Measurements from ENCODE around the gene TOLLIP.

Gene TOLLIP

DNA sequence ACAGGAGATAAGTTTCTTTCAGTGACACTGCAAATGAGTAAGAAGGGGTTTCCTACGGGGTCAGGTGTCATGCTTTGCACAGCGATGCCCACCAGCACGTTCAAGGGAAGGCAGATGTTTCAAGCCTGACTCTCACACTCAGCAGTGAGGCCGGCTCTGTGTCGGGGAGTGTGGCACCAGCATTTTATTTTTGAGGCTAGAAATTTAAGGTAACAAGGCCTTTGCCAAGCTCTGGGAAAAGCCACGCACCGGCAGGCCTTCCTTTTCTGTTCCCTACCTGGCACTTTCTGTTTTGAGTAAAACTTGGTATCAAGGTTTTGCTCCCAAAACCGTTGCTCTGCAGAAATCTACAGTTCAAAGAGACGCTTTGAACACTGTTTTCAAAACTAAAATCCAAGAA, 38.0 kb downstream of the TOLLIP start:
- TF ChIP-seq, protein P1, sequence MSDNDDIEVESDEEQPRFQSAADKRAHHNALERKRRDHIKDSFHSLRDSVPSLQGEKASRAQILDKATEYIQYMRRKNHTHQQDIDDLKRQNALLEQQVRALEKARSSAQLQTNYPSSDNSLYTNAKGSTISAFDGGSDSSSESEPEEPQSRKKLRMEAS (IDR thresholded peaks at IDR 0.05), result peak; percentile 3
- TF ChIP-seq TCF12 (IDR thresholded peaks at IDR 0.05; ENCODE audit: low read depth), result no peak

DNA sequence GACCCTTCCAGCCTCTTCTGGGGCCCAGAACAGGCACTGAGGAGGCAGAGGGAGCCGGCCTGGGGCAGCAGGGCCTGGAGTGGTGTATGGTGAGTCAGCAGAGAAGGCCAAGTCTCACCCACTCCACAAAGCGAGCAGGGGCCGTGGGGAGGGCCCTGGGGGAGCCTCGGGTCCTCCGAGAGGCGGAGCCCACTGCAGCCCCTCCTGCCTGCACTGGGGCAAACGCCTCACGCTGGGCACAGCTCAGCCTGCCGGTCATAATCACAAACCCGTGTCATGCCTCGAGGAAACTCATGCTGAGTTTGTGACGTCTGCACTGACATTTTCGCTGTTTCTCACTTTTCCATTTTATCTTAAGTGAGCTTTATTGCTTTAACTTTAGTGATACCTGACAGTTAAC, 38.4 kb downstream of the TOLLIP start:
- TF ChIP-seq, protein P1 (IDR thresholded peaks at IDR 0.05), result peak; percentile 81
- no peak for TF ChIP-seq NFIC (IDR thresholded peaks at IDR 0.05)
- peak; percentile 54 for TF ChIP-seq ZBTB7A (IDR thresholded peaks at IDR 0.05; ENCODE audit: low read depth)

- TF ChIP-seq EP300 (IDR thresholded peaks at IDR 0.05; ENCODE audit: borderline replicate concordance) (no peak), CREB1 (IDR thresholded peaks at IDR 0.05; ENCODE audit: low read depth) (no peak), TCF12 (IDR thresholded peaks at IDR 0.05; ENCODE audit: low read depth) (no peak), EGR1 (IDR thresholded peaks at IDR 0.05) (no peak), RAD21 (IDR thresholded peaks at IDR 0.05; ENCODE audit: low read depth) (no peak), TAF1 (IDR thresholded peaks at IDR 0.05; ENCODE audit: low read depth) (no peak), USF1 (IDR thresholded peaks at IDR 0.05) (no peak), FOXM1 (IDR thresholded peaks at IDR 0.05; ENCODE audit: borderline replicate concordance, low read depth) (no peak), REST (IDR thresholded peaks at IDR 0.05; ENCODE audit: low read depth) (no peak), TEAD4 (IDR thresholded peaks at IDR 0.05) (no peak), YY1 (IDR thresholded peaks at IDR 0.05; ENCODE audit: low read depth) (no peak), NFIC (IDR thresholded peaks at IDR 0.05) (no peak), ZBTB7A (IDR thresholded peaks at IDR 0.05; ENCODE audit: low read depth) (no peak), CEBPB (IDR thresholded peaks at IDR 0.05) (no peak)
- TF ChIP-seq, protein P1 (IDR thresholded peaks at IDR 0.05), result no peak
These were observed 39.0 kb downstream of the TOLLIP start for GRCh38 chr11:1270476-1270875.

DNA sequence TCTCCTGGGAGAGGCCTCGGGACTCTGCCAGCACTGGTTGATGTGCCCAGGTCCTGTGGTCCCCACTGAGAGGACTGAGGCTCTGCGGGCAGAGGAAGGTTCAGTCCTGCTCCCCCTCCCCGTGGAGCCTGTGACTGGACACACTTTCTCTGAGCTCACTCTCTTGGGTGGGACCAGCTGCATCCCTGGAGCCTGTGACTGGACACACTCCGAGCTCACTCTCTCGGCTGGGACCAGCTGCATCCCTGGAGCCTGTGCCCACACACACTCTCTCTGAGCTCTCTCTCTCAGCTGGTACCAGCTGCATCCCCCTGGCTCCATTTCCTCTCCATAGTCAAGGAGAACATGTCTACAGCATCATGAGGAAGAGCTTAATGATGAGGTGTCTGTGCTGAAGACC, 39.5 kb downstream of the TOLLIP start:
- TF ChIP-seq CREB1 (IDR thresholded peaks at IDR 0.05; ENCODE audit: low read depth) (no peak), ZBTB7A (IDR thresholded peaks at IDR 0.05; ENCODE audit: low read depth) (no peak), TEAD4 (IDR thresholded peaks at IDR 0.05) (no peak), CEBPB (IDR thresholded peaks at IDR 0.05) (no peak), TAF1 (IDR thresholded peaks at IDR 0.05; ENCODE audit: low read depth) (no peak), NFIC (IDR thresholded peaks at IDR 0.05) (no peak), FOXM1 (IDR thresholded peaks at IDR 0.05; ENCODE audit: borderline replicate concordance, low read depth) (no peak), YY1 (IDR thresholded peaks at IDR 0.05; ENCODE audit: low read depth) (no peak), USF1 (IDR thresholded peaks at IDR 0.05) (no peak), TCF12 (IDR thresholded peaks at IDR 0.05; ENCODE audit: low read depth) (no peak)
- TF ChIP-seq, protein P1 (IDR thresholded peaks at IDR 0.05), result no peak

- TF ChIP-seq TEAD4 (IDR thresholded peaks at IDR 0.05) (no peak), REST (IDR thresholded peaks at IDR 0.05; ENCODE audit: low read depth) (no peak), CREB1 (IDR thresholded peaks at IDR 0.05; ENCODE audit: low read depth) (no peak), NFIC (IDR thresholded peaks at IDR 0.05) (no peak), EGR1 (IDR thresholded peaks at IDR 0.05) (no peak), FOXM1 (IDR thresholded peaks at IDR 0.05; ENCODE audit: borderline replicate concordance, low read depth) (no peak), EP300 (IDR thresholded peaks at IDR 0.05; ENCODE audit: borderline replicate concordance) (no peak), USF1 (IDR thresholded peaks at IDR 0.05) (no peak), YY1 (IDR thresholded peaks at IDR 0.05; ENCODE audit: low read depth) (no peak), RAD21 (IDR thresholded peaks at IDR 0.05; ENCODE audit: low read depth) (no peak)
These were observed 41.9 kb downstream of the TOLLIP start for GRCh38 chr11:1267441-1268100.

Data from Ishikawa (cell line).